HG02642 (cell line): ENCODE data around the gene MAP3K5.
"Not testable (repeated sequence)": the region's sequence is repeated elsewhere in the genome, so short reads cannot be mapped to it uniquely, and the experiment has no call there.

Experiments
- ATAC-seq: cut with Tn5 transposase; IDR thresholded peaks from one replicate; pipeline ENCODE4 v1.9.1; 2021; ENCODE audit warnings: mild to moderate bottlenecking; ENCODE audit not compliant: unreplicated experiment, poor library complexity

MAP3K5 gene

DNA sequence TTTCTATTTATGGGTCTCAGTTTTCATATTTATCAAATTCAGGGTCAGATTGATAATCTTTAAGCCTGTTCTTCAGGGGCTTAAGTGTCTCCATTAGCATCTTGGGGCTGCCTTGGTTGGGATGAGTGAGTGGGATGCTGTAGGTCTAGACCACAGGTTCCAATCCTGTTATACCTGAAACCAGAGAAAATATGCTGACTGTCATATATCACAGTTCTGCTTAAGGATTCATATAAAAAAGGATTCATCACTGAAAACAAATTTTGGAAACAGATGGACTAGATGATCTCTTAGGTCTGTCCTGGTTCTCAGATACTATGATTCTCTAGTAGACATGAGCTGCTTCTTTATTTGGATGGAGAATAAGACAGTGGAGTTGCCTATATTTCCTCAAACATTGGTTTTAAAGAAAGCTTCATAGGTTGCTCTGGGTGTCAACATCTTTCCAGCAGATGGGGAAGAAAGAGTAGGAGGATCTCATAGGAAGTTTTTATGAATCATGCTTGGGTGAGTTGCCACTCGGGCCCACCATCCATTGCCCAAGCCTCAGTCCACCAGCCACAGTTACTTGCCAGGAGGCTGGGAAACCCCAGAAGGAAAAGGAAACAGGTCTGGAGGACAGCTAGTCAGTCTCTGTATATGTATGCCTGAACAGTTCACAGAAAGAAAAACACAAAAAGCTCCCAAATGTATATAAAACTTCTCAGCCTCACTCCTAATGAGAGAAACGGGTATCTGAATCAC lies 199.2 kb downstream of the MAP3K5 start:
- ATAC-seq = no peak

DNA sequence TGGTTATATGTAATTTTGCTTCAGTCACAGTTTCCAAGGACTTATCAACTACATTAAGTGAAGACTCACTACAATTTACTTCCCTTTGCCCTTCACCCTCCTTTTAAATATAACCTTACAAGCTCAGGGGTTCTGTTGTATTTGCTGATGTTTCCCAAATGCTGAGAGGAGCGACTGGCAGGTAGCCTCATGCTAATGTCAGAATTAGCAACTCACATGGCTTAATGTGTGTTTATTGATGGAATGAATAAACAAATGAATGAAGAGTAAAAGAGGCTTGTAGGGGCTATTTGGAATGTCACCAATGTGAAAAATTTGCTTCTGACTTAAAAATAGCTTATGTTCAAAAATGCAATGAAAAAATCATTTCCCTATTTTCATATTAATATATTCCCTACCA lies 200.7 kb downstream of the MAP3K5 start:
- ATAC-seq = no peak

DNA sequence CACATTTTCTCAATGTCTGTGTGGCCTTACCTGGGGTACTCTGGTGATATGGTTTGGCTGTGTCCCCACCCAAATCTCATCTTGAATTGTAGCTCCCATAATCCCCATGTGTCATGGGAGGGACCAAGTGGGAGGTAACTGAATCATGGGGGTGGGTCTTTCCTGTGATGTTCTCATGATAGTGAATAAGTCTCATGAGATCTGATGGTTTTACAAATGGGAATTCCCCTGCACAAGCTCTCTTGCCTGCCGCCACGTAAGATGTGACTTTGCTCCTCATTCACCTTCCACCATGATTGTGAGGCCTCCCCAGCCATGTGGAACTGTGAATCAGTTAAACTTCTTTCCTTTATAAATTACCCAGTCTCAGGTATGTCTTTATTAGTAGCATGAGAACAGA lies 201.4 kb downstream of the MAP3K5 start:
- not testable (repeated sequence) for ATAC-seq

DNA sequence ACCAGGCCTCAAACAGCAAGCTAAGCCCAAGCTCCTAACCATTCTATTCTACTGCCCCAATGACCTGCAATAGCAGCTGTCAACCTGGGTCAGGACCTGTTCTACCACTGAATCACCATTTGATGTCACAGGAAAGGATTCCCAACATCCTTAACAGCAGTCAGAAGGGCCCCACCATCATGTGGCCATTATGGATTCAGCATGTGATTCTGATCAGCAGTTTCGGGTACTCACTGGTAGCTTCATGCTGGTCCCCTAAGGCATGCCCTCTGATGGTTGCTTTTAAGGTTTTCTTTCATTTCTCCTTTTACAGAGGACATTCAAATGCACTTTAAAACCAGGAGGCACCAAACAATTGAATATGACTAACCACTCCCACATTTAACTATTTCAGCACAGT lies 204.8 kb downstream of the MAP3K5 start:
- ATAC-seq = no peak

DNA sequence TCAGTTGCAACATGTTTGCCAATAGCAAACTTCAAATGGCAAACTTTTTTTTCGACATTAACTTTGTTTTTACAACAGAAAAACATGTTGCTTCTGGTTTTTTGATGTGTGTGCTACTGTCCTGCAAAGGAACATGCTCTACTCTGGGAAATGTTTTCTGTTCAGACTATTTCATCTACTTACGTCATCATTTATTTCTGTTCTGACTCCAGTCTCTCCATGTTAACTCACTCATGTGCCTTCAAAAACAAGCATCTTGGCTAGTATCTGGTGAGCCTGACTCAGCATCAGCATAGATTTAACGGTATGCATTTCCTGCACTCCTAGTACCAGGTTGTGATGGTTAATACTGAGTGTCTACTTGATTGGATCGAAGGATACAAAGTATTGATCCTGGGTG lies 206.0 kb downstream of the MAP3K5 start:
- ATAC-seq = no peak

DNA sequence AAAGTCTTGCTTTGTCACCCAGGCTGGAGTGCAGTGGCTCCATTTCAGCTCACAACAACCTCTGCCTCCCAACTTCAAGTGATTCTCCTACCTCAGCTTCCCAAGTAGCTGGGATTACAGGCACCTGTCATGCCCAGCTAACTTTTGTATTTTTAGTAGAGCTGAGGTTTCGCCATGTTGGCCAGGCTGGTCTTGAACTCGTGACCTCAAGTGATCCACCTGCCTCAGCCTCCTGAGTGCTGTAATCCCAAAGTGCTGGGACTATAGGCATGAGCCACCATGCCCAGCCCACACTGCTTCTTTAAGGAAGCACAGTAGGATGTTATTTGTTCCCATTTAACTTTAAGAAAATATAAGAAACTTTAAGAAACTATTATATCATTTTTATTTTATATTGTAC lies 206.8 kb downstream of the MAP3K5 start:
- not testable (repeated sequence) for ATAC-seq

DNA sequence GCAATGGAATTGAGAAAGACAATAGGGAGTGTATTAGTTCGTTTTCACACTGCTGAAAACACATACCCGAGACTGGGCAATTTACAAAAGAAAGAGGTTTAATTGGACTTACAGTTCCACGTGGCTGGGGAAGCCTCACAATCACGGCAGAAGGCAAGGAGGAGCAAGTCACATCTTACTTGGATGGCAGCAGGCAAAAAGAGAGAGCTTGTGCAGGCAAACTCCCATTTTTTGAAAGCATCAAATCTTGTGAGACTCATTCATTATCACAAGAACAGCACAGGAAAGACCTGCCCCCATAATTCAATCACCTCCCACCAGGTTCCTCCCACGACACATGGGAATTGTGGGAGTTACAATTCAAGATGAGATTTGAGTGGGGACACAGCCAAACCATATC lies 208.0 kb downstream of the MAP3K5 start:
- ATAC-seq = not testable (repeated sequence)

DNA sequence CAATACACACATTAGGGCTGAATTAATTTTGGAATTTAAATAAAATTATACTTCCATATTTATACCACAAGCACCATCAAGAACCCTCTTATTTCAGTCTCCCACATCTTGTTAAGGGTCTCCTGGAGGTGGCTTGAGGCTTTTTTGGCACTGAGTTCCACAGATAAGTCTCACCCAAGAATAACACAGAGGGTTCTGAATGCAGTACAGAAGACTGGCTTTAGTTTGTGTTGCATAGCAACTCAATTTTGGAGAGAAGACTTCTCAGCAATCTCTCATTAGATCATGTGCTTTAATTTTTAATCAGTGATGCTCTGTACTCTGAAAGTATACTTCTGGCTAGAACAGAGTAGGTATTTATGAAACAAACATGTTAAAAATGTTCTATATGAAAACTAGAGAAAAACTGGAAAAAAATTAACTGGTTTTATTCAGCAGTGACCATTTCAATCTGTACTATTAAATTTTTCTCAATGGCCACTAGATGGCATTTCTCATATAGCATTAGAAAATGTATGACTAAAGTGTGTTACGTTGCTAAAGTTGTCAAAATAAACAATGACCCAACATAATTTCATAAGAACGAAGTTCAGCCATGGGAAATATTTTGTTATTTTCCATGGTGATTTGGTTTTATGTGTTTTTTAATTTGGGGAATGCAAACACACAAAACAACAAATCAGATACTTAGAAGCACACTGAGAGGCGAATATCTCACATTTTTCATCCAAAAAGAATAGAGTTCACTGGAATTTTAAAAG lies 209.4 kb downstream of the MAP3K5 start:
- ATAC-seq = no peak

DNA sequence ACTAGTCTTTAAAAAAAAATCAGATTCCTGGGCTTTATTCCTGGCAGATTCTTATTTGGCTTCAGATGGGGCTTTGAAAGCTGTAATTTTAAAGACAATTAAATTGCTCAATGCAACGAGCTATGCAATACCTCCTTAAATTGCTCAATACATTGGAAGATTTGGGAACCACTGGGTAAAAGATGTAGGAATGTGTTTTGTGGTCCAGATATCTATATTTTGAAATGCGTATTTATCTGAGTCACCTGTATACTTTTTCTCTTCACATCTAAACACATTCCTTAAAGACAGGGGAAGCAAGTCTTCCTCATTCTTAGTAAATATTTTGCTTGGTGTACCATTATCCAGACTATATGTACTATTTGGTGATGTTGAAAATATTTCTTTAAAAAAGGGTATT lies 212.5 kb downstream of the MAP3K5 start:
- ATAC-seq = no peak

DNA sequence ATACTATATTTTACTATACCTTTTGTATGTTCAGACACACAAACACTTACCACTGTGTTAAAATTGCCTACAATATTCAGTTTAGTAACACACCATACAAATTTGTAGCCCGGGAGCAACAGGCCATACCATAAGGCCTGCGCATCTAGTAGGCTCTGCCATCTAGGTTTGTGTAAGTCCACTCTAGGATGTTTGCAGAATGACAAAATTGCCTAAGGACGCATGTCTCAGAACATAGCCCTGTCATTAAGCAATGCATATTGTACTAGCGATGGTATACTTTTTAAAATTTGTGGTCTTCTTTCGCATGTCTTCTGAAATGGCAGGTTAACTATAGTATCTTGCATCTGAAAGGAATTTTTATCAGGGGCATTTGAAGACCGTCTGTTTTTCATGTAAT lies 215.5 kb downstream of the MAP3K5 start:
- no peak for ATAC-seq

DNA sequence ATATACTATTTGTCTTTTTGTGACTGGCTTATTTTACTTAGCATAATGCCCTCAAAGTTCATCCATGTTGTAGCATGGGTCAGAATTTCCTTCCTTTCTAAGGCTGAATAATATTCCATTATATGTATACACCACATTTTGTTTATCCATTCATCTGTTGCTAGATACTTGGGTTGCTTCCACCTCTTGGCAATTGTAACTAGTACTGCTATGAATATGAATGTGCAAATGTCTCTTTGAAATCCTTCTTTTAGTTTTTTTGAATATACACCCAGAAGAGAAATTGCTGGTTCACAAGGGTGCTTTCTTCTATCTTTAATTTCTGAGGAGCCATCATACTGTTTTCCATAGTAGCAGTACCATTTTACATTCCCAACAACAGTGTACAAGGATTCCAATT lies 220.8 kb downstream of the MAP3K5 start:
- no peak for ATAC-seq

DNA sequence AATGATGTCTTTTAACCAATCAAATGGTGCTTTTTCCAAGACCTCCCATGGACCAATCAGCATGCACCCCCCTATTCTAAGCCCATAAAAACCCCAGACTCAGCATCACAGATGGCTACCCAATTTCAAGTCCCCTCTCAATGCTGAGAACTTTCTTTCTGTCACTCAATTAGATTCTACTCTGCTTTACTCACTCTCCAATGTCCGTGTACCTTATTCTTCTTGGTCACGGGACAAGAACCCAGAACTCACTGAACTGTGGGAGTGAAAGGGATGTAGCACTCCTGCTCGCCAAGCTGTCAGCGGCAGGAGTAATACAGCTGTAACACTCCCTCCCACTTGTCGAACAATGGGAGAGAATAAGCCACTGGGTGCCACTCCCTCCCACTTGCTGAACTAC lies 221.2 kb downstream of the MAP3K5 start:
- no peak for ATAC-seq

DNA sequence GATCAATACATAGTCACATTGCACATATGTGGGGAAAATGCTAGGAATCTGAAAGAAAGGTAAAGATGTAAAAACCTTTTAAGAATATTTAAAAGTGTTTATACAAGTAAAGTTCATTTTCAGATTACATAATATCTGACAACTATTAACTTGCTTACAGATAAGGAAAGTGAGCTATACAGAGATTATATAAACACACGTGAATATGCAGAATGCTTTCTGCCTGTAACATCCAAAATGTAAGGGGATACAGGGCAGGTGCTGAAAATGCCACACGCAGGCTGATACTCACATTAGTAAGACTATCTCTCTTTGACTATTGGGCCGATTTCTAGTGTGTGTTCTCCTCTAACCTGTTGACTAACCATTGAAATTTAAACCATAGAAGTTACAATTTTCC lies 224.1 kb downstream of the MAP3K5 start:
- ATAC-seq = no peak

DNA sequence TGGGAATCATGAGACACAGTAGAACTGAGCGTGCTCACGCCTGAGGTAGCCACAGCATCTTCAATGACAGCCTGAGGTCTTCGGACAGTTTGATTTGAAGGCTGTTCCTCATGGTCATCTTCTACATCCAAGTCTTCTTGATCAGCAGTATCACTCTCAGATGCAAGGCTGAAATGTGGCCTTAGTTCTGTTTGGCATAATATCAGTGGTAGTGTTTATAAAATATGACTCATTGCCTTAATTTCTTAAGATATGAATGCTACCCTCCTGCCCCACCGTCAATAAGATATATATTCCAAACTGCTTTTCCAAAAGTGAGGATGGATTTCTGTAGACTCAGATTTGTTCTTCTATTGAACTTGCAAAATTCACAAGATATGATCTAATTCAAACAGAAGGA lies 224.6 kb downstream of the MAP3K5 start:
- ATAC-seq = no peak

DNA sequence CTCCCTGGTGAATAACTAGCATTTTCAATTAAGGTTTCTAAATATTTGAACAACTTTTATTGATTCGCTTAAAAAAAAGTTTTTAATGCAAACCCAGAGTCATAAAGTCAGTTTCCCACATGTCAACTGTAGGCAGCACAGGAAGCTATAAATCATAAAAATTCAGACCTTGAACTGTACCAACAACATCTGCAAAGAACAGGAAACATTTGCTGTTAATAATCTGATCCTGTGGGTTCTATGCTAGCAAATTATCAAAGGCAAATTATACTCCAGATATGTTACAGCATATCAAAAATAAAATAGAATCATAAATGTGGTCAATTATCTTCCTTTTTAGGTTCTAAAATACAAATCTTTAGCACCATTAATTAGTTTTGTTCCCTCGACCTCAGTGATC lies 225.4 kb downstream of the MAP3K5 start:
- ATAC-seq = no peak

DNA sequence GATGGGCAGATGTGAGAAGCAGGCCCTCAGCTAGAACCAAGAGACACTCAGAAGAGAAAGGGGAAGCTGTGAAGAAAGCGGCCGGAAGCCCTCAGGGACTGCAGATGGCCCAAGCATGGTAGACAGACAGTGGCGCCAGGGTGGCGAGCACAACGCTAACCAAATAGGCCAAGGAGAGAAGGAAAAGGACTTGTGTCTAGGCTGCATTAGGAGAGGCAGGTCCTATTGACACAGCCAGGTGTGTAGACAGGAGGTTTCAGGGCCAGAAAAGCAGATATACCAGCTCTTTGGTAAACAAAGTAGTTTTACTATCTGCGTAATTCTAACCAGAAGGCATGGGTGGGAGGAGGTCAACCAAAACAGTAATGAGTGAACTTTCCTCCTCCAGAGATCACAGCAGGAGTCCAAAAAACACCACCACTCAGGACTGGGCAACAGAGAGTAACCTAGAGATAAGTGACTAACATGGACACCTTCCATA lies 226.2 kb downstream of the MAP3K5 start:
- no peak for ATAC-seq

DNA sequence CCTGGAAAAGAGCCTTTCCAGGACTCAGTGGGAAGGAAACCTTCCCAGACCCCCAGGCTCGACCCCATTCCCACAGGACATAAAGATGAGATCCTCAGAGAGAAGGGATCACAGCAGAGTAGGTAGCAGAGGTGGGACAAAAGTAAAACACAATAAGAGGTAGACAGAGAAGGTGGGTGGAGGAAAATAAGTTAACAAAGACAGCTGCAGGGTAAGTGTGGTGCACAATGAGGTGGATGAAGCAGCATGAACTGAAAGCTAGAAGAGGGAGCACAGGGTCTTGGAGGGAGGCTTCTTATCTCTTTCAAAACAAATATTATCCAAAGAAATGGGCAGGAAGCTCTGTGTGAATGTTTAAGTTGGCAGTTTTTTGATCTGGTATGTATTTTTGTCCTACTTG lies 228.1 kb downstream of the MAP3K5 start:
- ATAC-seq = no peak

DNA sequence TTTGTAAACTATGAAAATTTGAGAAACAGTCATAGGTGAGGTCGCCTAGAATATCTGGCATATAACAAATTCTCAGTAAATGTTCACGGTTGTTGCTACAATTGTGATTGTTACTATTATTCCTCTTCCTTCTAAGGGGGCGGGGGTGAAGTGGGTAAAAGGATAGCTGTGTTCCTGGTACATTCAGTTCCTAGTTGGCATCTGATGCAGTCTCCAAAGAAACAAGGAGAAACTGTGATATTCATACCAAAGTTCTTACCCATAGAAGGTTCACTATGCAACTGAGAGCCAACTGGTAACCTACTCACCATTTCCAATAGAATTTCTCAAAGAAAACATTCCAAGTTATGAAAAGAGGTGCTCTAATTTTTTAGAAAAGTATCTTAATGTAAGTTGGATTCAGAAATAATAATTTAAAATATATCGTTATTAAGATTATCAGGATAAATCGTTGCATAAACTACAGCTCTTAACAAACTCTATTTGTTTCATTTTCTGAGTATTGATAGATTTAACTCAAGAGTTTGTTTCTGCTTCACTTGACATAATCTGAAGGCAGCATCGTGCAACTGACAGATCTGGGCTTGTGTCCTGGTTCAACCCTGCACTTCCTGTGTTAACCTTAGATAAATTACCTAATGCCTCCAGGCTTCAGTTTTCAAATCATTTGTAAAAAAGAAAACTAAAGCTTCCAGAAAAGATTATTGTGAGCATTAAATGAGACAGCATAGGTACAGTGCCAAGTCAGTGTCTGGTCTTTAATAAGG lies 228.7 kb downstream of the MAP3K5 start:
- no peak for ATAC-seq

DNA sequence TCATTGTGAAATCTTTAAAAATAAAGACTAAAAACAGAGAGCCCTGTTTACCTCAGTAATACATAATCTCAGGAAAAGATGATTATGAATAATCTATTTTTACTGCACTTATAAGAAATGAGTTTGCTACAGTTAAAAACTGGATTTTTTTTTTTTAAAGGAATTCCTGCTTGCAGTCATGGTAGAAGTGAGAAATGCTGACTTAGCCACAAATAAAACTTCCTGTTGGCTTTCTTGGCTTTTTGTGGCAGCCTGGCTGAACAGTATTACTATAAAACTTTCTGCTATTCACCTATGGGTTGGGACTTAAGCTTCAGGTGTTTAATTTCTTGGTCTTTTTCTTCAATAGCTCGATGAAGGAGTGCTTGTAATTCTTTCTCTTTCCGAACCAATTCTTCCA lies 230.1 kb downstream of the MAP3K5 start:
- ATAC-seq = no peak

DNA sequence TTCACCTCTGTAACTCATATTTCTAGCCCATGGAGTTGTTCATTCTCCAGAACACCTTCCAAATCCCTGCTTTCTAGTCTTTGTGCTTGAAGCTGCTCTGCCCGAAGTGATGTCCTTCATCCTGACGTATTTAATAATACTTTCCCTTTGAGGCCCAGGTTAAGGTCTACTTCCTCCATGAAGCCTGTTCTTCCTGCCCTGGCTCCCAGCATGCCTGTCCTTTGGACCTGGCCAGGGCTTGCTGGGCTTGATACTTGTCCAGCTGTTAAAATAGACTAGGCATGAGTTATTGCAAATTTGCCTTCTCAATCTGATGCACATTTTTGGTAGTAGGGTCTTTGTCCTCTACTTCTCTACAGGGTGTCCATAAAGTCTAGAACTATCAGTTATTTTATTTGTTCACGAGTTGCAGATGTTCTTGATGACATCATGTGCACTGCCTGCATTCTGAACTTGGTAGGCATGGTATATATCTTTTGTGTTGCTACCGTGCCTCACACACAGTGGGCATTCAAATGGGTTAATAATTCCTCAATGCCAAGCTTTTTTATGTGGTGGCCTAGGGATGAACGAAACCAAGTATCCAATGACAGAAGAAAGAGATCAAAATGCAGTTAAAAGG lies 239.0 kb downstream of the MAP3K5 start:
- no peak for ATAC-seq

DNA sequence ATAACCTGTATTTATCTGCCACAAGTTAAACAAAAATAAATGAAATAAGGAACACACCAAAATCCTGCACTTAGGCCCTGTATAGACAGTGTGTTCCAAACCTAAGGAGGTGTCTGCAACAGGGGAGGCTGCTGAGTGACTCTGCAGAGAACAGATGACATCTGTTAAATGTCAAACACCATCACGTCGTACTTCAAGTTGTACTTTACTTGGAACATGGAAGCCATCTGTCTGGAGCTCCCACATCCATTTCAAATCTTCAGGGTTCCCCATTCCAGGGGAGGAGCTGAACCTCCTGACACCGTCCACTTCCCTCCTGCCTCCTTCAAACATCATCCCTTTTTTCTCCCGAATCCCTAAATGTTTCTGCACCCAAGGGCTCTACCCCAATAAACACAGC lies 240.2 kb downstream of the MAP3K5 start:
- no peak for ATAC-seq
